Head of caudate nucleus (tissue), 42 donors: ENCODE data around the gene PPM1J.

Source experiments
- DNase-seq, 42 donors: peaks; one replicate each; pipeline versions ENCODE4 v3.0.0 to v3.0.0-alpha.2; 2020 to 2021; ENCODE audit warnings: mixed read lengths in 7 of 42
- intact Hi-C: fragments of 100-400 bp; cut with DNase I; formaldehyde crosslinking; loops from one replicate; pipeline ENCODE4 v1.15.0; 2022

Gene PPM1J

GRCh38 chr1:112675728-112676381 lies 39.3 kb downstream of the PPM1J start:
- intact Hi-C loops, result loop anchor here (5.0 kb wide), 1 partner anchor 36 kb away; no protein-coding TSS in a partner anchor
- DNase-seq, result no peak

DNA sequence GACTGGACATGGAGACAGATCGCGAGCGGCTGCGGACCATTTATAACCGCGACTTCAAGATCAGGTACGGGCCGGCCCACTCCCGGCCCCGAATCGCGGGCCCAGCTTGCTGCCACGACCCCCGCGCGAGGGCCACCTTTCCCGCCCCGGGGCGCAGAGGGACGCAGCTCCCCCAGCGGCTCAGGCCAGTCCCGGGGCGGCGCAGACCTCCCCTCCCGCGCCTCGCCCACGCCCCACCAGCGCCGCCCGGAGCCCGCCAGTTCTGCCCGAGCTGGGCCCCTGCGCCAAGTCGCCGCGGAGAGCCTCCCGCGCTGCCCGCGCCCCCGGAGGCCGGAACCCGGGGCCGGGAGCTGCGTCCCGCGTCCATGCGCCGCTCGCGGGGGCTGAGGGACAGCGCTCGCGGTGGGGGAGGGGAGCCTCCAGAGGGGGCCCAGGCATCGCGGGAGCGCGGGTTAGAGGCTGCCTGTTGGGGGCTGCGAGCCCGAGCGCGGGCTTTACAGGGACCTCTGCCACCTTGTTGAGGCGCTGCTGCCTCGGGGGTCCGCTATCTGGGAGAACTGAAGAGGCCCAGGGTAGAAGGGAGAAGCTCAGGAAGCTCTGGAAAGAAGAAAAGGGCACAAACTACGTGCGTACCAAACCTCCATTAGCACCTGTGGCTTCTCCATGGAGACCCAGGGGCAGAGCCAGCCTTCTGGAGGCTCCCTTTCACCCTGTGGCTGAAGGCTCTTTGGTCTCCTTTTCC lies 40.0 kb downstream of the PPM1J start:
- peak in 38 of 42 donors; percentile 33 to 82 (median 64) for DNase-seq
- intact Hi-C loops, result loop anchor here (5.0 kb wide), 2 partner anchors 37 to 53 kb away; no protein-coding TSS in a partner anchor

- intact Hi-C loops, result loop anchor here (5.0 kb wide), 1 partner anchor 52 kb away; no protein-coding TSS in a partner anchor
Measured at GRCh38 chr1:112674440-112674985, 40.6 kb downstream of the PPM1J start, which contains the start of gene MOV10. Gene MOV10 (plus strand): TSS chr1:112674659. CDS start chr1:112674913, 254 bp downstream.

DNA sequence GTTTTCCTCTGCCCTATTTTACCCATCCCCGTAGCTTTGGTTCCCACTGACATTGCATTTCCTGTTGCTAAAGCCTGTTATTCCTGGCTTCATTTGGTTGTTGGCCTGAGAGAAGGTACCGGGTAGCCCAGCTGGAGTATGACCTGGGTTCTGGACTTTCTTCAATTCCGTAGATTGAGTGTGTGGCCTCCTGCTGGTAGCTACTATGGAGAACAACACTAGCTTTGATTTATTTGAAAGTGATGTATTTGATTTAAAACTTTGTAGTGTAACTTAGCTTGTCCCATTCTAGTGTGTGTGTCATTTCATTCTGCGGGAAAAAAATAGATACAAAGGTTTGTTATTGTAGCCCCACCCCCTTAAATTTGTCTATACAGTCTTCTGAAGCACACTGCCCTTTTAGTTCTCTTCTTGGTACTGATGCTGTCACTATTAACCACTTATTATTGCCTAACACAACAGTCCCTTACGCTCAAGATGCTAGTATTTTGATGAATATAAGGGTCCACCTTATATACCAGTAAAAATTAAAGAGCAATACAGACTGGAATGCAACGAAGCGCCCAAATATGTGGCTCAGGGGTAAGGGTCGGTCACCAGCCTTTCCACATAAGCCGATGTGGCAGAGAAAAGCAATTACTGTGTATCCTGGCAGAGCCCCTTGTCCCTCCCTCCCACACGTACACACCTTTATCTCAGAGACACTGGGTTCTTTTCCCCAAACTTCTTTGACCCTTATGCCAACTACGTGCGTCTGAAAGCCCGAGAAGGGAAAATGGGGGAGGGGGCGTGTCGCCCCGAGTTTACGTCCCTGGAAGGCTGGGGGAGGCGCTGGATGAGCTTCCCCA lies 41.3 kb downstream of the PPM1J start:
- intact Hi-C loops, result loop anchor here (5.0 kb wide), 1 partner anchor 52 kb away; no protein-coding TSS in a partner anchor
- DNase-seq, result peak in 16 of 42 donors; percentile 6 to 60 (median 23)

More at GRCh38 chr1:112674440-112674985, 40.6 kb downstream of the PPM1J start, which contains the start of gene MOV10:
- DNase-seq, result peak in 39 of 42 donors; percentile 17 to 82 (median 59)

- intact Hi-C loops, result loop anchor here (5.0 kb wide), 1 partner anchor 51 kb away; no protein-coding TSS in a partner anchor
- no peak for DNase-seq
Measured at GRCh38 chr1:112672842-112673241, 42.3 kb downstream of the PPM1J start.

DNA sequence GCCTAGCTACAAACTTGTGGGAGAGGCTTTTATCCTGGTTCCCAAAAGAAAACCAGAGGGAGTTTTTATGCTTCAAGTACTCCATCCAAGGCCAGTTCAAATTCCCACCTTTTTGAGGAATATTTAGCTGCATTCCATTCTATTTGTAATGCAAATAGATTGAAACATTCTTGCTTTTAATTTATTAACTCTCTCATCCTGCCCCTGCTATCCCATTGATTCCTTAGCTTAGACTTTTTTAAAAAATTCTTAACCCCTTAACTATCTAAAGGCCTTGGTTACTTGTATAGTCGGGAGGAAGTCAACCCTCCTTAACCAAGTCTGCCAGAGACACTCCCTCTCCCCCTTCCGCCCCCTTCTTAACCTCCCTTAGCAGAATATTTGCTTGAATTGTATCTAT lies 43.1 kb downstream of the PPM1J start:
- no peak for DNase-seq
- intact Hi-C loops, result loop anchor here (5.0 kb wide), 1 partner anchor 50 kb away; no protein-coding TSS in a partner anchor

DNA sequence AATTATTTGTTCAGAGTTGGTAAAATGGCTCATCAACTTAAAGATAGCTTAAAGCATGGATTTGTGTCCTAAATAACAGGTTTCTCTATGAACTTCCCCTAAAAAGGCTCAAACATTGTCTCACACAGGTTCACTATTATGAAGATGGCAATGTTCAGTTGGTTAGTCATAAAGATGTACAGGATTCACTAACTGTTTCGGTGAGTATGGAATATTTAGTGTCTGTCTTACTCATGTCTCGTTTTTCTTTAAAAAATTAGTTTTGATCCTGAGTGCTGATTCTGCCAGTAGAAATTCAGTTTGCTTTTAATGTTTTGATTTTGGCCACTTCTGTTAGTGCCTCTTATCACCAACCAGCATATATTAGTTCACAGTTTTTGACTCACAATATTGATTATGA lies 48.2 kb downstream of the PPM1J start:
- DNase-seq, result no peak
- intact Hi-C loops, result no loop called here

GRCh38 chr1:112665857-112666256 lies 49.3 kb downstream of the PPM1J start:
- intact Hi-C loops, result no loop called here
- DNase-seq, result no peak
